GM12873 (cell line): ENCODE measurements around the gene TNFSF13.

Experiments
- TF ChIP-seq, protein P1 (sequence below): IDR thresholded peaks from 2 replicates; pipeline ENCODE4 v1.5.1; 2012; ENCODE audit warnings: low read depth, mild to moderate bottlenecking, moderate library complexity, low read length, control low read depth; ENCODE audit not compliant: insufficient read depth; ENCODE audit errors: missing control alignments

Gene TNFSF13

DNA sequence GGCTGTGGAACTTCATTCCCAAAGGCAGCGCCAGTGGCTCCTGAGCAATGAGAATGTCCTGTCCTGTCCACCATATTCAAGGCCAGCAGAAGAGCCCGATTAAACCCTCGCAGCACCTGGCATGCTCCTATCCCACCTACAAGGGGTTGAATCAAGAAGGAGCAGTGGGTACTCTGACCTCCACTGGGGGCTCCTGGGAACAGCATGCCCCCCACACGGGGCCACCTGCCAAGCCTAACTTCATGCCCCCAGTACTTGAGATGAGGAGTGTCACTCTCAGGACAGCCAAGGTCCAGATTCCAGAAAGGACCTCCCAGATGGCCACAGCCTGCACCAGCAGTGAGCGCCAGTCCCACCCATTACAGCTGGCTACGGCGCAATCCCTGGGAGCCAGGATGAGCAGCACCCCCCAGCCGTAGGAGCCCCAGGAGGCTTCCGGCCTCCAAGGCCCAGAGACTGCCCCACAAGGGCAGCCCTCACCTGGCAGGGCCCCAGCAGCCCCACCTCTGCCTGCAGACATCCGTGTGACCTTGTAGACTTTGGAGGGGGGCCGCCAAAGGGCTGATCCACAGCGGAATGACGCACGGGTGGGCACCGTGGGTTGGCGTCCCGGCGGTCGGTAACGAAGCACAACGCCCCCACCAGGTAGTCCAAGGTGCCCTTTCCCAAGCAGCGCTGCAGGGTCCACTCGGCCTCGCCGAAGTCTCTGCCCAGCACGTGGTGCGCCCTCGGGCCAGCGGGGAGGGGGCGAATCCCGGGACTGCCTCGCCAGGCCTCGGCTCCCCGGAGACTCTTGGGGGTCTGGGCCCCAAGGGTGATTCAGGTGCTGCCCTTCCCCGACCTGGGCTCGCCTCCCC lies 24.1 kb downstream of the TNFSF13 start:
- TF ChIP-seq, protein P1, sequence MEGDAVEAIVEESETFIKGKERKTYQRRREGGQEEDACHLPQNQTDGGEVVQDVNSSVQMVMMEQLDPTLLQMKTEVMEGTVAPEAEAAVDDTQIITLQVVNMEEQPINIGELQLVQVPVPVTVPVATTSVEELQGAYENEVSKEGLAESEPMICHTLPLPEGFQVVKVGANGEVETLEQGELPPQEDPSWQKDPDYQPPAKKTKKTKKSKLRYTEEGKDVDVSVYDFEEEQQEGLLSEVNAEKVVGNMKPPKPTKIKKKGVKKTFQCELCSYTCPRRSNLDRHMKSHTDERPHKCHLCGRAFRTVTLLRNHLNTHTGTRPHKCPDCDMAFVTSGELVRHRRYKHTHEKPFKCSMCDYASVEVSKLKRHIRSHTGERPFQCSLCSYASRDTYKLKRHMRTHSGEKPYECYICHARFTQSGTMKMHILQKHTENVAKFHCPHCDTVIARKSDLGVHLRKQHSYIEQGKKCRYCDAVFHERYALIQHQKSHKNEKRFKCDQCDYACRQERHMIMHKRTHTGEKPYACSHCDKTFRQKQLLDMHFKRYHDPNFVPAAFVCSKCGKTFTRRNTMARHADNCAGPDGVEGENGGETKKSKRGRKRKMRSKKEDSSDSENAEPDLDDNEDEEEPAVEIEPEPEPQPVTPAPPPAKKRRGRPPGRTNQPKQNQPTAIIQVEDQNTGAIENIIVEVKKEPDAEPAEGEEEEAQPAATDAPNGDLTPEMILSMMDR, result no peak

GRCh38 chr17:7583253-7584109 lies 24.9 kb downstream of the TNFSF13 start, which contains the start of gene MPDU1:
Gene MPDU1 (plus strand): TSS chr17:7583852. CDS start chr17:7583863, 11 bp downstream.
- TF ChIP-seq, protein P1, result no peak

GRCh38 chr17:7586673-7587419 lies 28.3 kb downstream of the TNFSF13 start:
- TF ChIP-seq, protein P1, result no peak

DNA sequence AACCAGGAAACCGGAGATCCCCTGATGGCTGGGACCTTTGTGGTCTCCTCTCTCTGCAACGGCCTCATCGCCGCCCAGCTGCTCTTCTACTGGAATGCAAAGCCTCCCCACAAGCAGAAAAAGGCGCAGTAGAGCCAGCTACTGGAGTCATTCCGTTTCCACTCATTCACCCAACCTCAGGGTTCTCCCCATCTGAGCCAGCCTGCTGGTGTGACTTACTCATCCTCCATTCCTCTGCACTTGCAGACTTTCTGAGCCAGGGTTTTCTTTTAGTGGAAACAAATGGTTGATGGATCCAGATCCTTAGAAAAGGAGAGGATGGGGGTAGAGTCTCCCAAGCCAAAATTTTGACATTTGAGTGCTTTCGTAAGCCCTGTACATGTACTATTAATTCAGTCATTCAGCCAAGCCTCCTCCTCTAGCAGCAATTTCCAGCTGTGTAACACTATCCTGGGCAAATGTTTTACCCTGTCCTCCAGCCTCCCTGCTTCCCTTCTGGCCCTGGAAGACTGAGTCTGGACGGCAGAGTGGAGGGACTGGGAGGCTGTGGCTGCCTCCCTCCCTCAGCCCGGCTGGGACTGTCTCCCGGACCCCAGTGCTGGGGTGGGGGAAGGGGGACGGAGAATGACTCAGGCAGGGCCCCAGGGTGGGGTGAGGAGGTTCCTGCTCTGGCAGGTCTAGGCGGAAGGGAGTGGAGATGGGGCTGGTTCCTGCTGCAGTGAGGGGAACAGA lies 29.0 kb downstream of the TNFSF13 start:
- TF ChIP-seq, protein P1, result no peak

DNA sequence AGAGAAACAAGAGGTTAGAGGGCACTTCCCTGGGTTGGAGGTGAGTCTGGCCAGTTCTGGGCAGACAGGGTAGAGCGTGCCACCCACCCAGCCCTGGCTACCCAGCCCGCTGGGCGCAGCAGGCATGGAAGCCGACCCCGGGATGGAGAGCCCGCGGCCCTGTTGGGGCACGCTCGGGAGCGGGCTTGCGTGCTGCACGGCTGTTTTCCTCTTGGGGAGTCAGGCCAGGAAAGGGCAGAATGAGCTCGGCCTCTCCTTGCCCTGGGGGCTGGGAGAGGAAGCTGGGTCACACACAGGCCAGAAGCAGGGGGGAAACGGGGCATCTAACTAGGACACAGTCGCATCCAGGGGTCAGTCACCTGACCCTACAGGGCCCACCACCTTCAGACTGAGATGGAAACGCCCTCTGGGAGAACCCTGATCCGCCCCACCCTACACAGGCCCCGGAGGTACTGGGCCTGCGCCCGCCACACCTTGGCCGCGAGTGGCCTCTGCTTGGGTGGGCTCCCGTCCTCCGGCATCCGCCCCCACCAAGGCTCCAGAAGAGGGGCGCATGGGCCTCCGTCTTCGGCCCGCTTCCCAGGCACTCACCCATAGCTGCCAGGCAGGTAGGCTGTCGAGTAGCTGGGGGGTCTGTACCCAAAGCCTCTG lies 30.1 kb downstream of the TNFSF13 start:
- TF ChIP-seq, protein P1, result no peak

DNA sequence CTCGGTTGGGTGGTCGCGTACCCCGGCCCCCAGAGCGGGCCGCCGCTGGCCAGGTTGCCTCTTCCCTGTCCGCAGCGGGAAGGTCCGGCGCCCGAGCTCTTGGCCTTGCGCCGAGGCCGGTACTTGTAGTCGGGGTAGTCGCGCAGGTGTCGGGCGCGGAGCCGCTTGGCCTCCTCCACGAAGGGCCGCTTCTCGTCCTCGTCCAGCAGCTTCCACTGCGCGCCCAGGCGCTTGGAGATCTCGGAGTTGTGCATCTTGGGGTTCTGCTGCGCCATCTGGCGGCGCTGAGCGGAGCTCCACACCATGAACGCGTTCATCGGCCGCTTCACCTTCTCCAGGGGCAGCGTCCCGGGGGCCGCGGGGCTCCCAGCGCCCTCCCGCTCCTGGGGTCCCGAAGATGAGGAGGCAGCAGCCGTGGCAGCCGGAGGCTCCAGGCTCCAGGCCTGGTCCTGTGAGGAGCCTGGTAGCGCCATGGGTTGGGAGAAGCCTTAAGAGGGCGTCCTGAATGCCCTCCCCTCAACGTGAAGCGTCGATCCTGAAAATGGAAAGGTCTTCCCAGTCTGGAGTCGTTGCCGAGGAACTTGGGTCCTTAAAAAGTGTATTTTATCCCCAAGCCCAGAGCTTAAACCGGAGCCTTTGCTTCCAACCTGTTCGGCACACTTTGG lies 30.8 kb downstream of the TNFSF13 start:
- TF ChIP-seq, protein P1, result peak; percentile 89
